Activated naive CD4-positive, alpha-beta T cell treated with anti-CD3 and anti-CD28 coated beads, Interleukin-2, amount 10 ng/mL, durations not matched to agents 5 hours and 36 hours (primary cell): ENCODE results near the gene AGPAT2. TPM values are rescaled to one million over a fixed set of nuclear protein-coding genes. Genes with fewer than 3 reads are reported as not detected.
A peak's percentile ranks its signal among the peaks of the same experiment; 100 is the strongest.

ENCODE experiments used
- microRNA-seq: library from miRNA; unstranded; fragments of <30 nt; microRNA quantifications from one replicate; pipeline ENCODE4 v1.2.0, GENCODE V29; 2022; ENCODE audit warnings: borderline microRNAs expressed, borderline replicate concordance
- total RNA-seq, 2 experiments: library from RNA; stranded (reverse); gene quantifications; one replicate each; pipeline ENCODE4 v1.2.3, GENCODE V29; 2021

Gene AGPAT2
- total RNA-seq = 10 to 100 TPM; 16.8 to 17.8 TPM

DNA sequence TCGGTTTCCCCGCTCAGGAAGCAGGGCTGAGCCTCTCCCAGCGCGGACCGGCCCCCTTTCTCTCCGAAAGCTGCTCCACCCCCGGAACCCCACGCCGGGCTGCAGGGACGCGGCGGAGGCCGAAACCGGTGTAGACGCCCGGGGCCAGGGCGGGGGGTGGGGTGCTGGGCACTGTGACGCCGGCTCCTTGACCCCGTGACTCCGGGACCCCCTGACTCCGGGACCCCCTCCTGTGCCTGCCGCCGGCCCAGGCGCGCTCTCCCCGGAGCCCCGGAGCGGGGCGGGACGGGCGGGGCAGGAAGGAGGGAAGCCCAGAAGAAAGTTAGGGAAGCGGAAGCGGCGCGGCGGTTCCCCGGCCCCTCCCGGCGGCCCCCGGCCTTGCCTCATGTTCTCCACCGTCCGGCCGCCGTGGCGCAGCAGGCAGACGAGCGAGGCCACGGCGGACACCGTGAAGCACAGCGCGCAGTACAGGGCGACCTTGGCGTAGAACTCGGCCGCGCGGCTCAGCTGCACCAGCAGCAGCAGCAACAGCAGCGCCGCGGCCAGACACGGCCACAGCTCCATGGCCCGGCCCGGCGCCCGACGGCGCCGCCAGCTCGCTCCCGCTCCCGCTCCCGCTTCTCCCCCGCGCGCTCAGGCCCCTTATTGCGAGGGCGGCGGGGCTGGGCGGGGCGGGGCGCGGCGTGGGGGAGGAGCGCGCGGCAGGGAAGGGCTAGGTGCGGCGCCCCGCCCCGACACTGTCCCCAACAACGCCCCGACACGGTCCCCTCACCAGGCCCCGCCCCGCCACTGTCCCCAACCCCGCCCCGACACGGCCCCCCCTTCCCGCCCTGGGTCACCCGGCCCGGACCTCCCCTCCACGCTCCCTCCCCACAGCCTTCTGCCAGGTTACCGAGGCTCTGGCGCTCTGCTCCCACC lies at the start of gene AGPAT2:
Gene AGPAT2, minus strand, starts transcription at position 664 of the 918 bp plus-strand sequence. Its CDS starts 100 bp downstream, at position 564.

DNA sequence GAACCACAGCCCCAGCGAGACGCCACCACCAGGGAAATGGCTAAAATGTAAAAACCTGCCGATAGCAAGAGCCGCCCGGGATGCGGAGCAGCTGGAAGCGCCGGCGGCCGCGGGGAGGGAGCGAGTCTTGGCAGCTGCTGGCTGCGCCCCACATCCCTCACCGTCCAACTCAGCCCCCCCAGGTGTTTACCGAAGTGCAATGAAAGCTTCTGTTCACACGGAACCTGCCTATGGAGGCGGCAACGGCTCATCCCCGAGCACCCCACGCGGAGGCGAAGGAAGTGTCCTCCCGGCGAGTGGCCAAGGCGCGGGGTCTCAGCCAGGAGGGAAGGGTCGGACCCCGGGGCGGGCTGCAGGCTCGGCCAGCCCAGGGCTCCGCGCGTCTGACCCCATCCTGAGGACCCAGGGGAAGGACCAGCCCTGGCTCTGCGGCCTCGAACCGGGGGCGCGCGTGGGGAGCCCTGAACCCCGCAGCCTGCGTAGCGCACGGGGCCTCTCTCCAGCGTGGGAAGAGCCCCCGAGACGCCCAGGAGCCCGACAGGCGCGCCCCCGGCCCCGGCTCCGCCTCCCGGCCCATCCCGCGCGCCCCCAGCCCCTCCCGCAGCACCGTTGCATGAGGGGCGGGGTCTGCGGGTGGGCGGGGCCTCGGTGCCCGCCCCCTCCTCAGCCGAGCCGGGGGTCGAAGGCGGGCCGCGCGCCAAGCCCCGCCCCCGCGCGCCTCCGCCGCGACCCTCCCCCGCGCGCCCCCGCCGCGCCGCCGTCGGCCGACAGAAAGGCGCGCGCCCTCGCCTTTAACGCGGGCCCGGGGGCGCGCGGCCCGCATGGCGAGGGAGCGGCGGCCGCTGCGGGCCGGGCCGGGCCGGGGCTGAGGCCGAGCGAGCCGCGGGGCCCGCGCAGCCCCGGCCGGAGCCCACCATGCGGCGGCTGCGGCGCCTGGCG lies 24.8 kb upstream of the AGPAT2 start, which contains the start of gene DIPK1B:
Gene DIPK1B, plus strand, starts transcription at position 822 of the 939 bp plus-strand sequence. Its CDS starts 94 bp downstream, at position 916.

DNA sequence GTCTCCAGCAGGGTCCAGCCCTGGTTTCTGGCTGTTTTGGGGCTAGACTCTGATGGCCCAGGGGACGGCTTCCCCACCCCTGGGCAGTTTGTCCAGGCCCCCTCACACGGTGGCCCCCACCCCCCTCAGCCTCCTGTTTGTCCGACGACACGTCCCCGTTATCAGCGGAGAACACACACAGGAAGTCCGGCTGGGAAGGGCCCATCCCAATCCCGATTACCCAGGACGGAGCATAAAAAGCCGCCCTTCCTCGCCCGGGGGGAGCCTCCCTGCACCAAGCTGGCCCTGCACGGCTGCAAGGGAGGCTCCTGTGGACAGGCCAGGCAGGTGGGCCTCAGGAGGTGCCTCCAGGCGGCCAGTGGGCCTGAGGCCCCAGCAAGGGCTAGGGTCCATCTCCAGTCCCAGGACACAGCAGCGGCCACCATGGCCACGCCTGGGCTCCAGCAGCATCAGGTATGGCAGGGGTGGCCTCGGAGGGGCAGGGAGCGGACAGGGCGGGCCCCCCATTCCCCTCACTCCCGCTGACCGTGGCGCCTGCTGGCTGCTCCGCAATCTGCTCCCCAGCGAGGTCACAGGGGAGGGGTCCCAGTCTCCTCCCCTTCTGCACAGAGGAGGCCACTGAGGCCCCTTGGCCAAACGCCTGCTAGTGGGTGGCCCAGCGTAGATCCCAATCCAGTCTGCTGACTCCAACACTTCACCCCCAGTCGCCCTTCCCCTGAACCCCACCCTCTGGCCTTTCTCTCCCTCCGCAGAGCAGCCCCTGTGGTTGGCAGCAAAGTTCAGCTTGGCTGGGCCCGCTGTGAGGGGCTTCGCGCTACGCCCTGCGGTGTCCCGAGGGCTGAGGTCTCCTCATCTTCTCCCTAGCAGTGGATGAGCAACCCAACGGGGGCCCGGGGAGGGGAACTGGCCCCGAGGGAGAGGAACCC lies 24.3 kb downstream of the AGPAT2 start, which contains the start of gene EGFL7:
Gene EGFL7, plus strand, starts transcription at position 261 of the 926 bp plus-strand sequence. CDS start 5,367 bp downstream, outside the sequence.

Small RNAs within 50 kb of the gene (microRNA-seq; reads per million reads assigned to microRNA genes)
- gene MIR126 = 22.5 reads per million, percentile 54 among the genes with 10 or more reads in this experiment

Other genes starting within 250 kb of the AGPAT2 start
- 10 to 100 TPM; 19.3 to 20.0 TPM for gene INPP5E, start 247.6 kb downstream of the AGPAT2 start, total RNA-seq
- 10 to 100 TPM; 57.1 to 59.0 TPM for gene SEC16A, start 204.4 kb downstream of the AGPAT2 start, total RNA-seq
- 10 to 100 TPM; 66.7 to 74.8 TPM for gene NOTCH1, start 141.4 kb downstream of the AGPAT2 start, total RNA-seq
- gene EGFL7, start 24.5 kb downstream of the AGPAT2 start, total RNA-seq = under 1 TPM; 0.41 to 0.63 TPM
- under 1 TPM; 0.10 to 0.23 TPM for gene DIPK1B, start 25.1 kb upstream of the AGPAT2 start, total RNA-seq
- under 1 TPM in 1 of 2 experiments, not detected in 1; 0.08 TPM for gene LCN10, start 55.5 kb upstream of the AGPAT2 start, total RNA-seq
- not detected for gene LCN6, start 61.1 kb upstream of the AGPAT2 start, total RNA-seq
- not detected for gene LCN8, start 70.8 kb upstream of the AGPAT2 start, total RNA-seq
- not detected for gene LCN15, start 77.1 kb upstream of the AGPAT2 start, total RNA-seq
- gene TMEM141, start 103.9 kb upstream of the AGPAT2 start, total RNA-seq = 10 to 100 TPM; 33.4 to 35.3 TPM
- under 1 TPM; 0.46 to 0.76 TPM for gene CCDC183, start 108.9 kb upstream of the AGPAT2 start, total RNA-seq
- gene RABL6, start 120.5 kb upstream of the AGPAT2 start, total RNA-seq = 10 to 100 TPM; 89.0 to 92.1 TPM
- gene AJM1, start 155.0 kb upstream of the AGPAT2 start, total RNA-seq = 1 to 10 TPM; 5.6 to 5.9 TPM
- gene PHPT1, start 162.0 kb upstream of the AGPAT2 start, total RNA-seq = 10 to 100 TPM; 86.7 to 87.5 TPM
- 10 to 100 TPM; 13.4 to 14.6 TPM for gene MAMDC4, start 164.9 kb upstream of the AGPAT2 start, total RNA-seq
- 100 to 1,000 TPM; 316 to 330 TPM for gene EDF1, start 178.9 kb upstream of the AGPAT2 start, total RNA-seq
- 10 to 100 TPM; 35.4 to 41.7 TPM for gene TRAF2, start 199.1 kb upstream of the AGPAT2 start, total RNA-seq